Ectodermal cell (in vitro differentiated cells): ENCODE data around the gene NUF2.

Experiments used
- H3K27ac ChIP-seq: 2 replicates; pipeline ENCODE4 v1.7.0; 2013; ENCODE audit warnings: mild to moderate bottlenecking, low read depth, low read length; ENCODE audit not compliant: insufficient read depth, poor library complexity, severe bottlenecking
- H3K27me3 ChIP-seq: 2 replicates; pipeline ENCODE4 v1.7.0; 2013; ENCODE audit warnings: mild to moderate bottlenecking, low read length; ENCODE audit not compliant: insufficient read depth, control insufficient read depth, poor library complexity, severe bottlenecking
- H3K36me3 ChIP-seq: one replicate; pipeline ENCODE4 v1.7.0; 2013; ENCODE audit warnings: low read length; ENCODE audit not compliant: control insufficient read depth, insufficient read depth
- H3K4me1 ChIP-seq: one replicate; pipeline ENCODE4 v1.7.0; 2013; ENCODE audit warnings: low read length; ENCODE audit not compliant: control insufficient read depth, insufficient read depth
- H3K4me3 ChIP-seq: 2 replicates; pipeline ENCODE4 v1.7.0; 2013; ENCODE audit warnings: low read depth, low read length, control low read depth; ENCODE audit not compliant: insufficient read depth
- H3K9me3 ChIP-seq: 2 replicates; pipeline ENCODE4 v1.7.0; 2013; ENCODE audit warnings: mild to moderate bottlenecking, low read length, moderate library complexity; ENCODE audit not compliant: control insufficient read depth
- WGBS, 2 experiments: methylation state at CpG; one replicate each; pipeline ENCODE4 v1.1.7; 2013; ENCODE audit warnings: missing lambda C conversion rate in 2 of 2; 5-methylcytosine and 5-hydroxymethylcytosine counted together

NUF2 gene

DNA sequence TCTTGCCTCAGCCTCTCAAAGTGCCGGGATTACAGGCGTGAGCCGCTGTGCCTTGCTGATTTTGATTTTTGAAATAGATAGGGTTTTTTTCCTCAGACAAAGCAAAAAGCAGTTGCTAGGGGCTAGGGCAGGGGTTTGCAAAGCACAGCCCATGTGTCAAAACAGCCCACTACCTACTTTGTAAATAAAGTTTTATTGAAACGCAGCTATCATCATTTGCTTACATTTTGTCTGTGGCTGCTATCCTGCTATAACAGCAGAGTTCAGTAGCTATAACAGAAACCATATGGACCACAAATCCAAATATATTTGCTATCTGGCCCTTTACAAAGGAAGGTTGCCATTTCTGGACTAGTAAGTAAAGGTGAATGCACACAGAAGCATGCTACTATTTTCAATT is 44.8 kb downstream of the NUF2 start:
- no peak overlapping the region for H3K27ac ChIP-seq
- no peaks in the 10 kb centered on the region for H3K9me3 ChIP-seq
- no peak overlapping the region for H3K4me3 ChIP-seq
- no peaks in the 10 kb centered on the region for H3K4me1 ChIP-seq
- whole genome bisulfite sequencing, 2 experiments = 91 to 96% methylated on average over 4 of the region's 4 CpGs
- no peaks in the 10 kb centered on the region for H3K36me3 ChIP-seq
- no peaks in the 10 kb centered on the region for H3K27me3 ChIP-seq

DNA sequence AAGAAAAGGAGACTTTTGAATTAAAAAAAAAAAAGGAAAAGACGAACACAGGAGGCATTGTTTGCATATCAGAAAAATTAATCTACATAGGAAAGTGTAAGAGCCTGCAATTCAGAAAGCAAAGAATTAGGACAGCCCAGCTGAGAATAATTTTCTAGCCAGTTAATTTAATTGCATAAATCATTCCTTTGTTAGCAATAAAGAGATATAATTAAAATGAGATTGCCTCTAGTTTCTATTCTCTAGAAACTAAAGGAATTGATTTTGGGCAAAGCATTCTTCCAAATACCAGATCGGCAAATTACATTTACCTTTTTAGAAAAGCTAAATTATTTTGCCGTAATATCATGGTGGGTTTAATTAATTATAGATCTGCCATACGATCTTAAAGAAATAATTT is 46.0 kb downstream of the NUF2 start:
- Histone ChIP-seq H3K4me3 (no peak overlapping the region), H3K27me3 (no peaks in the 10 kb centered on the region), H3K4me1 (no peaks in the 10 kb centered on the region), H3K27ac (no peak overlapping the region), H3K9me3 (no peaks in the 10 kb centered on the region), H3K36me3 (no peaks in the 10 kb centered on the region)
- 95% methylated on average over 4 of the region's 4 CpGs; no CpG with 5 or more reads in 1 of the 2 experiments for WGBS, 2 experiments

DNA sequence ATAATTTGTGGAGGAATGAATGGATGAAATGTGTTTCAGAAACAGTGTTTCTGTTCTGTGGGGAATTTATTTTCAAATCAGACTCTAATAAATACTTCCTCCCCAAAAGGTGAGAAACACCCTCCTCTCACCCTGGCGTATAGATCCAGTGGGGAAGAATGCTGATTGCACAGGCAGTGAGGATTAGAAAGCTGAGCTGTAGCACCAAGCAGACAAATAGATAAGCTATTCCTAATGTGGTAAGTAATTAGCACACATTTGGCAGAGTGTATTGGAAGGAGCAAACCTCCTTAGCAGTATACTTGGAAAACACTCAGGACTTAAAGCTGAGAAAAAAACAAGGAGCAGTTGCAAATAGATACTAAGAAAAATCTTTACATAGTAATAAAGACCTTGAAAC is 50.8 kb downstream of the NUF2 start:
- Histone ChIP-seq H3K27ac (no peak overlapping the region), H3K36me3 (no peaks in the 10 kb centered on the region), H3K4me3 (no peak overlapping the region), H3K27me3 (no peaks in the 10 kb centered on the region), H3K9me3 (no peaks in the 10 kb centered on the region), H3K4me1 (no peaks in the 10 kb centered on the region)
- WGBS, 2 experiments = 89% methylated on average over 1 of the region's 1 CpG; no CpG with 5 or more reads in 1 of the 2 experiments

DNA sequence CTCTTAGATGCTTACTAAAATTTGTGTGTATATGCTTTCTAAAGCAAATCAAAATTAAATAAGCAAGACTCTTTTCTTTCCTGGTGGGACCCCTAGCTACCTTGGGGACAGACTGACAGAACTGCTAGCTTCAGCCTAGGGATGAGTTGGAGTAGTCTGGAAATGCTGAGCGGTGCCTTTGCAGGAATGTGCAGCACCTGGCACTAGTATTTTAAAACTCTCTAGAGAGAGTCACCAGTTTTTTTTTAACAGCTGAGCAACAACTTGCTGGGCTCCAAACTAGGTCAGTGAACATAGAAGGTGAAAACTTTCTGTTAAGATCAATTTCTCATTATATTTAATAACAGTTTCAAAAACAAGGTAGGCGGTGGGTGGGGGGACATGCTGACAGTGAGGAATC is 56.8 kb downstream of the NUF2 start:
- no peaks in the 10 kb centered on the region for H3K36me3 ChIP-seq
- 91 to 100% methylated on average over 2 of the region's 2 CpGs for WGBS, 2 experiments
- H3K9me3 ChIP-seq = no peaks in the 10 kb centered on the region
- no peaks in the 10 kb centered on the region for H3K4me1 ChIP-seq
- H3K4me3 ChIP-seq = no peak overlapping the region
- no peak overlapping the region for H3K27ac ChIP-seq
- no peaks in the 10 kb centered on the region for H3K27me3 ChIP-seq

DNA sequence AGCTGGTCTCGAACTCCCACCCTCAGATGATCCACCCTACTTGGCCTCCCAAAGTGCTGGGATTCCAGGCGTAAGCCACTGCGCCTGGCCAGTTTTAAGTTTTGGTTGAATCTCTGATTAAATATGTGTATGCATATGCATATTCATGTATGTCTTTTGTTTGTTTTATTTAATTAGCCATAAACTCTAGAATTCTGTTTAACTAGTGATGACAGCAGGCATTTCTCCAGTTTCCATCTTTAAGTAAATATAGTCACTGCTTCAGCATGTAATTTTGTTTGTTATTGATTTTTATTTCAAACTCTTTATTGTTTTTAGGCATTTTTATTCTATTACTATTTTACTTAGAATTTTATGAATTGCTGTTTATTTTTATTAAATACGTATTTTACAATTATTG is 58.0 kb downstream of the NUF2 start:
- H3K27me3 ChIP-seq = no peaks in the 10 kb centered on the region
- H3K4me1 ChIP-seq = no peaks in the 10 kb centered on the region
- WGBS, 2 experiments = 92 to 98% methylated on average over 2 to 3 of the region's 4 CpGs
- H3K9me3 ChIP-seq = no peaks in the 10 kb centered on the region
- H3K4me3 ChIP-seq = no peak overlapping the region
- no peaks in the 10 kb centered on the region for H3K36me3 ChIP-seq
- H3K27ac ChIP-seq = no peak overlapping the region

DNA sequence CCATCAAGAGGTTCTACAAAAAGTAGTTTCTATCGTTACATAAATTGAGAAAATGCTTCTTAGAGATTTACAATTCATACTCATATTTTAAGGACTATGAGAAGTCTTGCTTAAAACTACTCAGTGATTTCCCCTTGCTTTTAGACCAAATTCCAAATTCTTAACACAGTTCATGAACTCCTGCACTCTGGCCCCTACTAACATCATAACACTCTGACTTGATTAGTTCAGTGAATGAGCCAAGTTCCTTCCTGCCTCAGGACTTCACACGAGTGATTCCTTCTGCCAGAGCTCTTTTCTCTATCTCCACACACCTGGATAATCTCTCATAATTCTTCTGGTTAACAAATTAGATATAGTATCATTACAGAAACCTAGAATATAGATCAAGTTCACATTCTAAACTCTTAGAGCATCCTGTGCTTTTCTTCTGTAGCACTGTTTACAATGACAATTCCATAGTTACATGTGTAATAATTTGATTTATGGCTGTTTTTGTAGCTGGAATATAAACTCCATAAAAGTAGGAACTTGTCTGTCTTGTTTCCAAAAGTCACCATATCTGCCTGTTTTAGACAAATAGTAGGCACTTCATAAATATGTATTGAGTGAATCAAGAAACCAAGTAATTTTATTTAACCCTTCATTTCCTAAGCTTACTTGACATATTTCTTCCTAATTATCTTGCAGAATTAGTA is 59.9 kb downstream of the NUF2 start:
- Histone ChIP-seq H3K27ac (no peak overlapping the region), H3K36me3 (no peaks in the 10 kb centered on the region), H3K4me3 (no peak overlapping the region), H3K27me3 (no peaks in the 10 kb centered on the region), H3K9me3 (no peaks in the 10 kb centered on the region), H3K4me1 (no peaks in the 10 kb centered on the region)
- WGBS, 2 experiments = 68 to 78% methylated on average over 1 to 2 of the region's 2 CpGs

DNA sequence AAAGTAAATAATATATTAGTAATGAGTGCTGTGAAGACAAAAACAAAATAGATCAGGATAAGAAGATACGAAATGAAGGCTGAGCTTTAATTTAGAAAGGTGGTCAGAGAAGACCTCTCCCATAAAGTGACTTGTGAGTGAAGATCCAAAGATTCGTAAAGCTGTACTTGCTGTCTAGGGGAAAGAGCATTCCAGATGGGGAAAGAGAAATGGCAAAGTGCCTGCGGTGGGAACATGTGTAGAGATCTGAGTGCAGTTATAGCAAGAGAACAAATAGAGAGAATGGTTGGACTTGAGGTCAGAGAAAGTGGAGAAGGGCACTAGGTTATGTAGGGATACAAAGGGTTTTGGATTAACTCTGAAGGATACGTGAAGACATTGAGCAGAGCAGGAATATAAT is 60.6 kb downstream of the NUF2 start:
- no peaks in the 10 kb centered on the region for H3K27me3 ChIP-seq
- no peaks in the 10 kb centered on the region for H3K4me1 ChIP-seq
- H3K27ac ChIP-seq = no peak overlapping the region
- 92% methylated on average over 4 of the region's 4 CpGs for WGBS, 2 experiments
- H3K36me3 ChIP-seq = no peaks in the 10 kb centered on the region
- no peaks in the 10 kb centered on the region for H3K9me3 ChIP-seq
- no peak overlapping the region for H3K4me3 ChIP-seq

DNA sequence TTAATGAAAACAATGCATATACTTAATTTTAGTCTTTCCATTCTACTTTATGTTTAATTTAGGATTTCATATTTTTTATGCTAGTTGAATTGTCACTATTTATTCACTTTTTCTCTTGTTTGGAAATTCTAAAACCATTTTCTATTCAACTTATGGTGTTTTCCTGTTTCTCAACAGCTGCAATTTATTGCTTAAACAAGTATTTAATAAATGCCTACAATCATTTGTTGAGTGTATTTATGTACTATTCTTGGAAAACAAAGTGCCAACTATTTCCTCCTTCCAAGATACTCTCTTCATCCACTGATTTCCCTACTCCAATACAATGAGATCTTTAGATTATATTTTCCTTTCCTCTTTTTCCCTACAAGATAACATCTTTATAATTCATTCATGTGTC is 65.4 kb downstream of the NUF2 start:
- no peaks in the 10 kb centered on the region for H3K27me3 ChIP-seq
- H3K36me3 ChIP-seq = no peaks in the 10 kb centered on the region
- no peaks in the 10 kb centered on the region for H3K9me3 ChIP-seq
- H3K4me1 ChIP-seq = no peaks in the 10 kb centered on the region
- no peak overlapping the region for H3K27ac ChIP-seq
- no peak overlapping the region for H3K4me3 ChIP-seq

DNA sequence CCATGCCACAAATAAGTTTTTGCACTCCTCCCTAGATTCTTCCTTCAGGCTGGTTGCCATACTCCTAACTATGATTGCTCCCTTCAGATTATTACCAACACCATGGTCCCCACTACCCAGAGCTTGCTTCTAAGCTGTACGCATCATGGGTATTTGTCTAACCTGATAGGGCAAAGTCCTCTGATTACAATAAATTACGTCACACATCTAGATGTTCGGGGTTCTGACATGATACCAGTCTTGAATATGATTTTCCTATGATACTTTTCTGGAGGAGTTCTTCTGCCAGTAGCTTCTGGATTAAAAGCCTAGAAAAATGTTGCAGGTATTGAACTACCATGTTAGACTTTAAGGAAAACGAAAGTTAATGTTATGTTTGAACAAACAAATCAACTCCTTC is 67.2 kb downstream of the NUF2 start:
- H3K27me3 ChIP-seq = no peaks in the 10 kb centered on the region
- WGBS, 2 experiments = 94 to 97% methylated on average over 3 of the region's 4 CpGs
- no peak overlapping the region for H3K27ac ChIP-seq
- no peaks in the 10 kb centered on the region for H3K36me3 ChIP-seq
- no peak overlapping the region for H3K4me3 ChIP-seq
- no peaks in the 10 kb centered on the region for H3K4me1 ChIP-seq
- H3K9me3 ChIP-seq = no peaks in the 10 kb centered on the region

DNA sequence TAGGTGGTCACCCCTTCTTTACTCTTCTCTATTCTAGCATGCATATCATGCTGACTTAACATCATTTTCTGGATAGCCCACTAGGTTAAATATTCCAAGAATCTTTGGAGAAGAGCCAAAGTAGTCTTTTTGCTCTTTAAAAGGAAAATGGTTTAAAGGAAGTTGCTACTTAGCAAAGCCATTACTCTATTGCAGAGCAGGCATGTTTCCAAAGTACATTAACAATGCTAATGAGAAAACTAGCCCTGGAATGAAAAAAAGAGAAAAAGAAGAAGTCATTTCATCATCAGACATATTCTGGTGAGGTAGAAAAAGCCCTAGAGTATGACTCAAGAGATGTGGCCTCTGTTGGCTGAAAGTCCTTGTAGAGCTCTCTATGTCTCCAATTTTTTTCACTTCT is 74.0 kb downstream of the NUF2 start:
- H3K27ac ChIP-seq = no peak overlapping the region

More for the DNA sequence above, 74.0 kb downstream of the NUF2 start:
- Histone ChIP-seq H3K36me3 (no peaks in the 10 kb centered on the region), H3K4me3 (no peak overlapping the region), H3K27me3 (no peaks in the 10 kb centered on the region), H3K9me3 (no peaks in the 10 kb centered on the region), H3K4me1 (peaks cover 13% of the 10 kb centered on the region)
